ENCODE data around the gene AUNIP. TPM values are rescaled to one million over a fixed set of nuclear protein-coding genes. Genes with fewer than 3 reads are reported as not detected.

AUNIP gene
- total RNA-seq, 1 donor from 2014 or later = 1.3 TPM

DNA sequence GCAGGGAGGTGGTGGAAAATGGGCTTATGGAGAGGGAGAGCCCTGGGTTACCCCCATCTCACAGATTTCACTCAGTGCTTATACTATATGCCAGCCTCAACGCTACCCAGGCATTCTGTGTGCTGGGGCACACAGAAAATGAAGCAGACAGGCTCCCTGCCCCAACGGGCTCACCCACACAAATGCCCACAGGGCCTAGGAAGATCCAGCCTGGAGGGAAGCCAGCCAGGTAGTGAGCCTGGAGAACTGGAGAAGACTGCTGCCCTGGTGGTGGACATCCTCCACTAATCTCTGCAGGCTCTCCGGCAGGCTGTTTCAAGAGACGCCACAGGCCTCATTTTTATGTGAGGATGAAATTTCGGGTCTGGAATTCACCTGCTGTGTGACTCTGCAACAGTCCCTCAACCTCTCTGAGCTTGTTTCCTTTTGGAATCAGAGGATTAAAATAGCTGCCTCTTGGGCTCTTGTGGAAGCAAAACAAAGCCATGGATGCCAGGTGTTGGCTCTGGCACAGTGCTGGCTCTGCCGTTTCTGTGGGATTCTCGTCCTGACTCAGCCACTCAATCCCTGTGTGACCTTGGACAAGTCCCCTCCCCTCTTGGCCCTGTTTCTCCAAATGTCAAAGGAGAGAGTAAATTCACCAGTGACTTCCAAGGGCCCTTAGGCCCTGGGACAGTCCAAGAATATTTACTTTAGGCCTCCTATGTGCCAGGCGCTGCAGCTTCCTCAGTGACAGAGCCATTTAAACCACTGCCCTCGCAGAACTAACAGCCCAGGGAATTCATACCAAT lies 12.6 kb upstream of the AUNIP start:
- no peak for TF ChIP-seq CTCF (IDR thresholded peaks at IDR 0.05; ENCODE audit: partially characterized antibody, unreplicated experiment)
- peaks cover 10% of the 10 kb centered on the region for H3K4me1 Mint-ChIP-seq (ENCODE audit: low read depth, unreplicated experiment)
- no peaks in the 10 kb centered on the region for H3K36me3 Mint-ChIP-seq (ENCODE audit: unreplicated experiment)
- no peaks in the 10 kb centered on the region for H3K9me3 Mint-ChIP-seq (ENCODE audit: unreplicated experiment)
- DNase-seq = no peak
- H3K4me3 Mint-ChIP-seq (ENCODE audit: unreplicated experiment) = no peak overlapping the region
- H3K27me3 Mint-ChIP-seq (ENCODE audit: unreplicated experiment) = peaks cover 3% of the 10 kb centered on the region
- no peak overlapping the region for H3K27ac Mint-ChIP-seq (ENCODE audit: unreplicated experiment)

GRCh38 chr1:25871086-25871703 lies 11.9 kb upstream of the AUNIP start:
- Mint-ChIP-seq H3K27ac (ENCODE audit: unreplicated experiment) (no peak overlapping the region), H3K36me3 (ENCODE audit: unreplicated experiment) (no peaks in the 10 kb centered on the region), H3K4me3 (ENCODE audit: unreplicated experiment) (no peak overlapping the region), H3K9me3 (ENCODE audit: unreplicated experiment) (no peaks in the 10 kb centered on the region), H3K27me3 (ENCODE audit: unreplicated experiment) (no peaks in the 10 kb centered on the region), H3K4me1 (ENCODE audit: low read depth, unreplicated experiment) (peaks cover 10% of the 10 kb centered on the region)
- DNase-seq = no peak
- no peak for TF ChIP-seq CTCF (IDR thresholded peaks at IDR 0.05; ENCODE audit: partially characterized antibody, unreplicated experiment)

- Mint-ChIP-seq H3K9me3 (ENCODE audit: unreplicated experiment) (no peaks in the 10 kb centered on the region), H3K36me3 (ENCODE audit: unreplicated experiment) (no peaks in the 10 kb centered on the region), H3K4me1 (ENCODE audit: low read depth, unreplicated experiment) (peaks cover 10% of the 10 kb centered on the region), H3K27ac (ENCODE audit: unreplicated experiment) (no peak overlapping the region), H3K27me3 (ENCODE audit: unreplicated experiment) (no peaks in the 10 kb centered on the region), H3K4me3 (ENCODE audit: unreplicated experiment) (no peak overlapping the region)
- no peak for TF ChIP-seq CTCF (IDR thresholded peaks at IDR 0.05; ENCODE audit: partially characterized antibody, unreplicated experiment)
- DNase-seq = no peak
Observed at GRCh38 chr1:25870614-25871013, 11.4 kb upstream of the AUNIP start.

DNA sequence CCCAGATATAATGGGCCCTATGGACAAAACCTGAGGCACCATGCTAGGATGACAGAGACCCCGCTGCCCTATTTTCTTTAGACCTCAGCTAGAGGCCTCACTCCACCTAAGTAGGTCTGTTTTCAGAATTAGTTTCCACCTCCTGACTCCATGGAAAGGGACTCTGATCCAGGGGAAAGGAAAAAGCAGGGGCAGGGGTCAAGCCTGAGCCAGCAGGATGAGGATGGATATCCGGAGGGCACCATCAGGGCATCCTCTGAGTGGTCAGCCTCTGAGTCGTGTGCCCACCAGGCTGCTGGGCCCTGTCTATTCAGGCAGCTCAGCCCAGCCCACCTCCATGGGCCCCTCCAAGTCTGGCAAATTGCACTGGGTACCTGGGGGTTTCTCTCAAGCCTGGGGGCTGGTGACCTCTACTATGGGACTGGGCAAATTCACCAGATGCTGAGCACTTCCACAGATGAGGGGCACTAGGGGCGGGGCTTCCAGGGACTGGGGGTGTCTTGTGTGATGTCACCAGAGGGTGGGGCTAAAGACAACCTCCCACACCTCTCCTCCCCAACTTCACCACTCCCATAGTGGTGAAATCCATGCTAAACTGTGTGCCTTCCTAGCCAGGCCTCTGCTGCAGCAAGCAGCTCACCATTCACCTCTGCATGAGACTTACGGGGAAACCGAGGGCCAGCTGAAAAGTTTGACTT lies 10.8 kb upstream of the AUNIP start:
- no peaks in the 10 kb centered on the region for H3K27me3 Mint-ChIP-seq (ENCODE audit: unreplicated experiment)
- H3K36me3 Mint-ChIP-seq (ENCODE audit: unreplicated experiment) = no peaks in the 10 kb centered on the region
- peaks cover 10% of the 10 kb centered on the region for H3K4me1 Mint-ChIP-seq (ENCODE audit: low read depth, unreplicated experiment)
- H3K4me3 Mint-ChIP-seq (ENCODE audit: unreplicated experiment) = no peak overlapping the region
- no peaks in the 10 kb centered on the region for H3K9me3 Mint-ChIP-seq (ENCODE audit: unreplicated experiment)
- DNase-seq = no peak
- no peak for TF ChIP-seq CTCF (IDR thresholded peaks at IDR 0.05; ENCODE audit: partially characterized antibody, unreplicated experiment)
- H3K27ac Mint-ChIP-seq (ENCODE audit: unreplicated experiment) = no peak overlapping the region
